ENCODE data around the gene RPS6KA2.
A peak's percentile ranks its signal among the peaks of the same experiment; 100 is the strongest.

RPS6KA2 gene

GRCh38 chr6:166460473-166461437 lies 166.3 kb downstream of the RPS6KA2 start:
- no peak for DNase-seq
- Histone ChIP-seq H3K27ac (no peak overlapping the region), H3K4me1 (peaks cover 0 to 2% (median 1%) of the 10 kb centered on the region in 4 donors), H3K27me3 (no peaks in the 10 kb centered on the region), H3K4me3 (no peak overlapping the region), H3K36me3 (peaks cover 0 to 33% (median 12%) of the 10 kb centered on the region in 3 donors), H3K9me3 (no peaks in the 10 kb centered on the region)
- intact Hi-C loops (cut with DNase I; ENCODE audit: low total_unique reads), result no loop called here
- no peak for TF ChIP-seq CTCF (IDR thresholded peaks at IDR 0.05)

- no peak for DNase-seq
- Histone ChIP-seq H3K27me3 (no peaks in the 10 kb centered on the region), H3K4me1 (peaks cover 0 to 2% (median 0%) of the 10 kb centered on the region in 4 donors), H3K36me3 (peaks cover 0 to 33% (median 9%) of the 10 kb centered on the region in 3 donors), H3K27ac (no peak overlapping the region), H3K4me3 (no peak overlapping the region), H3K9me3 (no peaks in the 10 kb centered on the region)
- intact Hi-C loops (cut with DNase I; ENCODE audit: low total_unique reads), result no loop called here
- TF ChIP-seq CTCF (IDR thresholded peaks at IDR 0.05), result no peak
Measured at GRCh38 chr6:166459906-166460305, 167.1 kb downstream of the RPS6KA2 start.

GRCh38 chr6:166459272-166459671 lies 167.8 kb downstream of the RPS6KA2 start:
- no peak overlapping the region for H3K4me3 ChIP-seq
- peaks cover 0 to 29% (median 9%) of the 10 kb centered on the region in 3 donors for H3K36me3 ChIP-seq
- no peaks in the 10 kb centered on the region for H3K27me3 ChIP-seq
- H3K4me1 ChIP-seq, result peaks cover 0 to 2% (median 0%) of the 10 kb centered on the region in 4 donors
- no peaks in the 10 kb centered on the region for H3K9me3 ChIP-seq
- H3K27ac ChIP-seq, result no peak overlapping the region
- no peak for TF ChIP-seq CTCF (IDR thresholded peaks at IDR 0.05)
- intact Hi-C loops (cut with DNase I; ENCODE audit: low total_unique reads), result no loop called here
- no peak for DNase-seq

- Histone ChIP-seq H3K36me3 (peaks cover 0 to 16% (median 9%) of the 10 kb centered on the region in 3 donors), H3K4me3 (no peak overlapping the region), H3K27ac (no peak overlapping the region), H3K9me3 (peaks cover 0 to 3% (median 0%) of the 10 kb centered on the region in 3 donors), H3K27me3 (no peaks in the 10 kb centered on the region), H3K4me1 (peaks cover 0 to 2% (median 0%) of the 10 kb centered on the region in 4 donors)
- intact Hi-C loops (cut with DNase I; ENCODE audit: low total_unique reads), result no loop called here
- DNase-seq, result no peak
- peak in 1 of 2 experiments; percentile 21 for TF ChIP-seq CTCF (IDR thresholded peaks at IDR 0.05)
Measured at GRCh38 chr6:166456395-166457156, 170.5 kb downstream of the RPS6KA2 start.

- peaks cover 0 to 3% (median 0%) of the 10 kb centered on the region in 3 donors for H3K9me3 ChIP-seq
- H3K36me3 ChIP-seq, result peaks cover 0 to 16% (median 9%) of the 10 kb centered on the region in 3 donors
- intact Hi-C loops (cut with DNase I; ENCODE audit: low total_unique reads), result no loop called here
- DNase-seq, result no peak
- no peak for TF ChIP-seq CTCF (IDR thresholded peaks at IDR 0.05)
- H3K27ac ChIP-seq, result no peak overlapping the region
- peaks cover 0 to 2% (median 0%) of the 10 kb centered on the region in 4 donors for H3K4me1 ChIP-seq
- no peaks in the 10 kb centered on the region for H3K27me3 ChIP-seq
- H3K4me3 ChIP-seq, result no peak overlapping the region
Measured at GRCh38 chr6:166454692-166455515, 172.1 kb downstream of the RPS6KA2 start.
